Activated CD4-positive, alpha-beta T cell treated with anti-CD3 and anti-CD28 coated beads for 1 hour (primary cell): ENCODE data around the gene PPM1L.

Source experiments
- DNase-seq: peaks from one replicate; pipeline ENCODE4 v3.0.0-alpha.2; 2020

Gene PPM1L

DNA sequence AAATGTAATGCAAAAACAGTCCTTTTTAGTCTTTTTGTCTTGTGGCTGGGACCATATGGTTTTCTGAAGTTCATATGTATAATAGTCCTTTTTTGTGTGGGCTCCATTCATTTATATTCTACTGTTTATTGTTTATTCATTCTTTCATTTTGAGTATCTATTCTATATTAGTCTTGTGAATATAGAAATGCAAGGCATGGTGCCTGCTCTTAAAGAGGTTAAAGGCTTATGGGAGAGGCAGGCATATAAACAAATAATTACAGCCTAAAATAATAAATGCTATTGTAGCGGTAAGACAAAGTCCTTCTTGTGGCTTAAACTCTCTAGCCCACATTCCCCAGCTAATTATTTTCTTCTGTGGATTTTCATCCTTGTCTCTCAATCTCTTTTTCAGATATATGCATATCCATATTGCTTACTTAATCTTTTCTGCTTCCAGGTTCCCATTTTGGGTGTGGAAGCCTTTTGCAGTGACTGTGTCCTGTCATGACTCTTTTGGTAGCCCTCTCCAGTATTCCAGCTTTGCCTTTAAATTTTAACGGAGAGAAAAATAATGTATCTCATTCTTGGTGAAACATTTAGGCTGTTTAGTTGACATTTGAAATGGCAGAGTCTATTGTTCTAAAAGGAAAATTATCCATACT is 101.6 kb downstream of the PPM1L start:
- no peak for DNase-seq

DNA sequence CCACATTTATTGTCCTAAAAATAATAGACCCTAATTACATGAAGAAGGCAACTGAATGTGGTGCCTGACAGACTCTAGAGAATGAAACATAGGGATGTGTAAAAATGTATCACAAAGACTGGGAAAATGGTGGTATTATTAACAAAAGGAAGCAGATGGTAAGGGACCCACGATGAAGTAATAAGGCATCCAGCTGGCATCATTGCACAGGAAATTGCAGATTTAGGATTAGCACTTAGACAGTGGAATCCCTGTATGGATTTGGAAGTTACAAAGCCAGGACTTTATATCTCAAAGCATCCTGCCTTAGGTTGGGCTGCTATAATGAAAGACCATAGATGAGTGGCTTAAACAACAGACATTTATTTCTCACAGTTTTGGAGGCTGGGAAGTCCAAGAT is 104.3 kb downstream of the PPM1L start:
- no peak for DNase-seq

GRCh38 chr3:160869825-160870224 is 113.8 kb downstream of the PPM1L start:
- DNase-seq: no peak

DNA sequence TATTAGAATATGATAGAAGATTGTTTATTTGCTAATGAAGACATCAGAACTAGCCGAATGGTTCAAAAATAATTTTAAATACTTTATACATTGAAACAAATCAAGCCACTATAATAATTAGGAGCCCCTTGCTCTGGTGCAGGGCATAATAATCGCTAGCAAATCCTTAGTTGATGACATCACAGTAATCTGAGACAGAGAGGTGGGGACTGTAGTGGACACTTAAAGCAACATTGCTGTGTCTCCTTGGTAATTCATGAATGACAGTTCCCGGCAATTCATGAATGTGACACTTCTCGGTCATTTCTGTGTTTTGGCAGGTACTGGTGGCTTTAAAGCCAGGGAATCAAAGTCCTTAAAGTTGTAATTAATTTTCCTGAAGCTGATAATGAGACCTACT is 114.3 kb downstream of the PPM1L start:
- DNase-seq: no peak

GRCh38 chr3:160874736-160875135 is 118.7 kb downstream of the PPM1L start:
- no peak for DNase-seq

- DNase-seq: no peak
Measured at GRCh38 chr3:160876643-160877042, 120.6 kb downstream of the PPM1L start.

GRCh38 chr3:160879859-160880258 is 123.8 kb downstream of the PPM1L start:
- no peak for DNase-seq

DNA sequence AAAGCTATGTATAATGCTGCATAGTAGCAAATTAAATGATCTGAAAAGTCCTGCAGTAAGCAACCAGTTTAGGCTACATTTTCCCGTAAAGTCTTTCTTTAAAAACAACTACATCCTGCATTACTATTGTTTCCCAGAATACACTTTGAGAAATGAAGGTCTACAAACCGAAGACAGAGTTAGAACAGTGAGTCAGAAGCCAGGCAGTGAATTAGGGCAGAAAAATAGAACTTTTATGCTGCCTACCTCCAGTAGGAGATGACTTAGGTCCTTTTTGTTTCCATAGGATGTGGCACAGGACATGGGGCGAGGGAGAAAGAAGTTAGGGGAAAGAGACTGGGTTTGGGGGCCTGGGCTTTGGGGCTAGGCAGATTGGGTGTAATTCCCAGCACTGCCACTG is 127.3 kb downstream of the PPM1L start:
- DNase-seq: no peak

DNA sequence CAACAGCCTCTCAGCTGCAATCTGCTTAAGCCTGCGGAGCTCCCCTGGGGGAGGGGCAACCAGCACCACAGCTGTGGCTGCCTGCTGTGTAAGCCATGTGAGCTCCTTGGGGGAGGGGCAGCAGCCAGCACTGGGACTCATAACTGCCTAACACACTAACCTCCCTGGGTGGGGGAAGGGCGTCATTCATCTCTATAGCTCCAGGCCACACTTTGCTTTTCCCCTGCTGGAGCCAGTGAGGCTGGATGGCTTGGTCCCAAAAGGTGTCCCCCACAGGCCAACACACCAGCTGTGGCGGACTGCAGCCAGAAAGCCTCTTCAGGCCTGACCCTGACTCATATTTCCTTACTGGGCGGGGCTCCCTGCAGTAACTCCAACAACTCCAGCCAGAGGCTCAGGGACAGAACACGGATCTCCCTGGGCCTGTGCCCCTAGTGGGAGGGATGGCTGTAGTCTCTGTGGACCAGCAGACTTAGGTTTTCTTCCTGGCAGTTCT is 129.8 kb downstream of the PPM1L start:
- DNase-seq: no peak

DNA sequence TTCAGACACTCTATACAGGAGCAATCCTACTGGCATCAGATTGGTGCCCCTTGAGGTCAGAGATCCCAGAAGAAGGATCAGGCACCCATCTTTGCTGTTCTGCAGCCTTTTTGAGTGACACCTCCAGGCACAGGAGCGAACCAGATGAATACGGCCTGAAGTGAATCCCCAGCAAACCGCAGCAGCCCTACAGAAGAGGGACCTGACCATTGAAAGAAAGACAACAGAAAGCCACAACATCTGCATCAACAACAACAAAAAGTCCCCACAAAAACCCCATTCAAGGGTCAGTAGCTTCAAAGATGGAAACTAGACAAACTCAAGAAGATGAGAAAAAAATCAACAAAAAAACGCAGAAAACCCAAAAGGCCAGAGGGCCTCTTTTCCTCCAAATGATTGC is 130.4 kb downstream of the PPM1L start:
- no peak for DNase-seq

DNA sequence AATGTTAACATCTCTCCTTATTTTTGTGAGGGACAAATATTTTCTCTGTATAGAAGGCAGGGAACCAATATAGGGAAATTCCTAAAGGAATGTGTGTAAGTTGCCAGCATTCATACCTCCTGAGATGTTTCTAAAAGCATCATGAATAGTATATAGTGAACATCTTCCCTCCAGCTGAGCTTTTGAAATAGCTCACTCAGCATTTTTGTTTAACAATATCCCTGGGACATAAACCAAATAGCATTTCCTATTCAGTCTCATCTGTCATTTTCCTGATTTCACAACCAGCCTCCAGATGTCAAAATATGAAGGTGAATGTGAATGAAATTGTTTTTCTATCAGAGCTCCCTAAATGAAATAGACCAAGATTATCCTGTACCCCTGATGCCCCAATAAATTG is 137.2 kb downstream of the PPM1L start:
- DNase-seq: no peak

DNA sequence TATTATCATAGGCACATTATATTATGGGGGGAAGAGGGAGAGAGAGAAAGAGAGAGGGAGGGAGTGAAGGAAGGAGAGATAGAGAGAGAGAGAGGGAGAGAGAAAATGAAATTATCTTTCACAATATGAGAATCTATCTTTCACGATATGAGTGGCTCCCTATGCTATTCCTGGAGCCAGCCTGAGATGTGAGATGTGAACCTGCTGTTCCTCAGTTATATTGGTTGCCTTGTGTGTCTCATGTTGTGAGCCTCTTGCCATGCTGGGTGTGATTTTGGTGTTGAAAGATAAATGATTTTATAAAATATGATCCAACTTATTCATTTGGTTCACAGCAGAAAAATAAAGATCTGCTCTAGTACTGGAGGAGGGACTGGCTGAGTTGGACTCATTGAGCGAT is 148.7 kb downstream of the PPM1L start:
- DNase-seq: no peak

GRCh38 chr3:160906646-160907045 is 150.6 kb downstream of the PPM1L start:
- DNase-seq: no peak

- DNase-seq: no peak
Measured at GRCh38 chr3:160909917-160910316, 153.9 kb downstream of the PPM1L start.

- no peak for DNase-seq
Measured at GRCh38 chr3:160911411-160911810, 155.4 kb downstream of the PPM1L start.

- no peak for DNase-seq
Measured at GRCh38 chr3:160916472-160916871, 160.4 kb downstream of the PPM1L start.

- no peak for DNase-seq
Measured at GRCh38 chr3:160919942-160920341, 163.9 kb downstream of the PPM1L start.

DNA sequence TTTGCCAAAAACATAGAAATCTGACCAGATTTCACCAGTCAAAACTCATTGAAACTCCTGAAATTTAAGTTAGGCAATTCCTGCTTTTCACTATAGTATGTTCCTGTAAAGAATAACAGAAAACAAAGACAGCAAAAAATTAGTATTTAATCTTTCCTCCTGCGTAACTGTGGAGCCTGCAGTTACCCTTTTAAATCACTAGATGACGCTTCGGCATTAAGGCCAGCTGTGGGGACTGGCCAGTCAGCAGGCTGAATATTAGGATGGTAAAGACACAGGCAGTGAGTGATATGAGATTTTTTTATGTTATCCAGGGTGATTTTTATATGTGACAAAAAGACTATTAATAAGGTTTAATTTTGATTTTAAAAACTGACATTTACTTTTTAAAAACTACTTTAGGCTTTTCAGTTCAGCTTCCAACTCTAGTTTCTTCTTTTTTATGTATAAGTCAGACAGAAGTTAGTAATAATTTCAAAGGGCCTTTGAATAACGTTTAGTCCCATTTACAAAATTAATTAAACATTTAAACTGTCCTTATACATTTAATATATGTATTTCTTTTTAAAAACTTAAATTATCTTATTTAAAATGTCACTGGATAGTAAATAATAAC is 165.1 kb downstream of the PPM1L start:
- no peak for DNase-seq

- no peak for DNase-seq
Measured at GRCh38 chr3:160924776-160925175, 168.7 kb downstream of the PPM1L start.

DNA sequence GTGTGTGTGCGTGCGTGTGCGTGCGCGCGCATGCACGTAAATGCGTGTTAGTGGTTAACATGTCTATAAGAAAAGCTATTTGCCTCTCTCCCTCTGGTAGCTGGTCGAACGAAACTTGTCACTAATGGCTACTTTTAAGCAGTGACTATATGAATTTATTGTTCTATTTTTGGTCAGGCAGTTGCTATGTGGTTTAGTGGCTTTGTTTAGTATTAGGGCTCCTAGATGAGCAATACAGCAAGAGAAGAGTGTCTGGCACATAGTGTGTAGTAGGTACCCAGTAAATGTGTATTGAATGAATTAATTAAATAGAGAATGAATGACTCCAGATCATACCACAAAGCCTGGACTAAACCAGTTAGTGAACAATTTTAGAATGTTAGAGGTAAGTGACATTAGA is 171.6 kb downstream of the PPM1L start:
- DNase-seq: no peak

DNA sequence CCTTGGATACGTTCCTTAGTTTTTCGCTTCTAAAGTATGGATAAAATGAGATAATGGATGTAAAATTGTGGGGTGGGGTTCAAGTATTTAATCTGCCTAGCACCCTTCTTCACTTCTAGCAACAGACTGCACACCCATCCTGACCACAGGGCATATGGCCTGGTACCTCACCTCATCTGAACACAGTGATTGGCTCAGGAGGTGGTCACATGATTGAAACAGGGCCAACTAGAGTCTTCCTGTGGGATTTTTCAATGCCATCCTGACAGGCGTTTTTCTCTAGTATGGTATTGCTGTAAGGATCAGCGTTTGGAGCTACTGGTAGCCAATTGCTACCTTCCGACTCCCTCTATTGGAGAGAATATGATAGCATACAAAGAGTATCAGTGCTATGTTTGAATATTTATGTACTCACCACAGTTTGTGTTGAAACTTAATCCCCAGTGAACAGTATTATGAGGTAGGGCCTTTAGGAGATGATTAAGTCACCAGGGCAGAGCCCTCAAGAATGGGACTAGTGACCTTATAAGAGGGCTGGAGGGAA is 172.2 kb downstream of the PPM1L start:
- no peak for DNase-seq

DNA sequence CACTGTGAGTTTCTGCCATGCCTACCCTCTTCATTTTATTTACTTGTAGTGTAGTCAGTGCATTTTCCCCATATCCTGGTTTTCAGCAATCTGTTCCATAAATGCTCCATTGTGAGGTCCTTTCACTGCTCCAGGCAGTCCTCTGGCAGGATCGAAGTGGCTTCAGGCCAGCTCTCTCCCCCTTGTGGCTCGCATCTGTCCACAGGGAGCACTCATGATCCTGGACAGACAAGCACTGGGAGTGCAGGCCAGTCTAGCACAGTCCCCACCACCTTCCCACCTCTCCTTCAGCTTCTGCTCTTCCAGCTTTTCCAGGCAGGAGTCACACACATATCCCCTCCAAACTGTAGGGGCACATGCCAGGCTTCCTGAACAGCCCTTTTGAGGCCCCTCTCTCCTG is 173.6 kb downstream of the PPM1L start:
- DNase-seq: no peak

DNA sequence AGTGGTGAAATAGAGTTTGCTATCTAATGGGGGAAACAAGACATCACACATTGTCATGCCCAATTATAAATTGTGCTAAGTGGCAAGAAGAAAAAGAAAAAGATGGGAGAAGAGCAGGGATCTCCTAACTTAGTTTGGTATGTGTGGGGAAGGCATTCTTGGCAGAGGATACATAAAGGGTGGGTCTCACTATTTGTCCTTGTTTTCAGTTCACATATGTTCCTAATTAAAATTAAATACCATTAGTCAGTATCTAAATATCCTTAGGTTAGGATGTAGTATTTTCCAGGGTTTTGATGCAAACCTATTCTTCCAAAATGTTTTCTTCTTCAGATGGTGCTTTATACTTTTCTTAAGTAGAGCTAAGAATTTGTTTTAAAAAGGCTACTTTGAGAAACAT is 175.4 kb downstream of the PPM1L start:
- no peak for DNase-seq

GRCh38 chr3:160935413-160936095 is 179.5 kb downstream of the PPM1L start:
- DNase-seq: no peak
